DMS 273 (cell line): ENCODE measurements around the gene ERICH6B.
A peak's percentile ranks its signal among the peaks of the same experiment; 100 is the strongest.

Experiments used
- DNase-seq: peaks from one replicate; lab custom pipeline; 2025; ENCODE audit not compliant: unreplicated experiment; lab: John Stamatoyannopoulos, UW

The ERICH6B gene

DNA sequence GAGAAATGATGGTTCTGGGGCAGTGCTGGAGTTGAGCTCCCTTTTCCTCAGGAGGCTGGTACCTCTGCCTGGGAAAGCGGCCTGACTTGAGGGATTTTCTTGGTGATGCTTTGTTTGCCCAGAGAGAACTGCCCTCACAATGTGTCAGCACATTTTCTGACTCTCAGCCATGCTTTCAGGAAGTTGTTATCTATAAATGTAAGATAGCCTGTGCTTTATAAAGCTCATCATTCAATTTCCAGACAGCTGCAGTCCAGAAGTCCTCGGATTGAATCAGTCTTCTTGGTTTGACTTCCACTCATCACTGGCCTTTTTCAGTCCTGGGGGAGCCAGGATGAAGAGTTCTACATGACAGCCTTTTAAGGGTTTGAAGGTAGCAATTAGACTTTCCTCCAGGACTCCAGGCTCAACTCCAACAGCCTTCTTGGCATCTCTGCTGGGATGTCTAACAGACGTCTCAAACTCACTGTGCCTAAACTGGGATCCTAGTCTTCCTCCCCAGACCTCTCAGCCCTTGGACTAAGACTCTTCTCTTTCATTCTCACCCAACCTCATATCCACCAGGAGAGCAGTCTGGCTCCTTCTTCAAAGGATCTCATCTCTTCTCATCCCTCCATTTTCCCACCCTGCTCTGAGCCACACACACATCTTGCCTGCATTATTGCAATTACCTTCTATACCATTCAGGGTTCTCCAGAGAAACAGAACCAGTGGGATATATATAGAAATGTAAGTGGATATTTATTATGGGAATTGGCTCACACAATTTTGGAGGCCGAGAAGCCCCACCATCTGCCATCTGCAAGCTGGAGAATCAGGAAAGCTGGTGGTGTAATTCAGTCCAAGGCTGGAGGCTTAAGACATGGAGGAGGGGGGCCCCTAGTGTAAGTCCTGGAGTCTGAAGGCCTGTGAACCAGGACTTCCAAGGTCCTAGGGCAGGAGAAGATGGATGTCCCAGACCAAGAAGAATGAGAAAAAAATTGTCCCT, 13.1 kb downstream of the ERICH6B start:
- DNase-seq: peak; percentile 71

DNA sequence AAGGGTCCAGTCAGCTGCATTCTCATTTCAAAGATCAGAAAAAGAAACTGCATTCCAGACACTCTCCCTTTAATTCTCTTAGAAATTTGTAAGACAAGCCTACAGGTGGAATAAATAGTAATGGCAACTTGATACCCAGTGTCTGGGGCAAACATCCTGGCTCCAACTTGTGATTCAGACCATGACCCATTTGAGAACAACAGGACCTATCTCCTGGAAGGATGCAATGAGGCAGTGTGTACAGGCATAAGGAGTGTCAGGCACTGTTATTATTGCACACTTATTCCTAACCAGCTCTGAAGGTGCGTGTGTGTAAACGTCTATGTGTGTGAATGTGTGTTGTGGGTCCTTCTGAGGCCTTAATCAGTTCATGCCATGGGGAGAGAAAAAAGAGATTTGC, 13.9 kb downstream of the ERICH6B start:
- no peak for DNase-seq

GRCh38 chr13:45598597-45598996, 16.9 kb downstream of the ERICH6B start:
- DNase-seq: no peak

DNA sequence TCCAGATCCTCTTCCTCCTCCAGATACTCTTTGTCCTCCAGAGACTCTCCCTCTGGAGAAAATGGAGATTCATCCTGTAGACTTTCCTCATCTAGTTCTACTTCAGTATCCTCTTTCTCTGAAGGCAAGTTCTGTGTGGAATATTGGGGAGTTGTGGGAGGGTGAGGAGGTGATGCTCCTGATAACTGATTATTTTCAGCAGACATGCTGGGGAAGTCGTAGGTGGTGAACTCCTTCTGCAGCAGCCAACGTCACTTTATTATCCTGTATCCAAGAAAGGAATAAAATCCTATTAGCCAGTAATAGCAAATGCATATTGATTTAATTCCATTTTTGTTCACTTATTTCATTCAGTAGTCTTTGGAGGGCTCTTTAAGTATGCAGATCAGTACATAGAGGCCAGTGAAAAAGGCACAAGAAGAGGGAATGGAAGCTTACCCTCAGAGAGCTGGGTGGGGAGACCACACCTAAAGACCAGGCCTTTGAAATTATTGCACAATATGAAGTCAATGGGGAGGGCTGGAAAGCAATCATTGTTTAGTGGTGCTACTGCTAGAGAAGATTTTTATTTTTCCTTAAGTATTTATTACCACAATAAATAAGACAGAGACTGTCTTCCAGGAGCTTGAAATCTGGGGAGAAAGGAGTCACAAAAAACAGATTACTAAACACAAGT, 18.6 kb downstream of the ERICH6B start:
- no peak for DNase-seq

GRCh38 chr13:45595965-45596364, 19.6 kb downstream of the ERICH6B start:
- no peak for DNase-seq

- DNase-seq: no peak
These were observed 20.8 kb downstream of the ERICH6B start for GRCh38 chr13:45594764-45595163.

DNA sequence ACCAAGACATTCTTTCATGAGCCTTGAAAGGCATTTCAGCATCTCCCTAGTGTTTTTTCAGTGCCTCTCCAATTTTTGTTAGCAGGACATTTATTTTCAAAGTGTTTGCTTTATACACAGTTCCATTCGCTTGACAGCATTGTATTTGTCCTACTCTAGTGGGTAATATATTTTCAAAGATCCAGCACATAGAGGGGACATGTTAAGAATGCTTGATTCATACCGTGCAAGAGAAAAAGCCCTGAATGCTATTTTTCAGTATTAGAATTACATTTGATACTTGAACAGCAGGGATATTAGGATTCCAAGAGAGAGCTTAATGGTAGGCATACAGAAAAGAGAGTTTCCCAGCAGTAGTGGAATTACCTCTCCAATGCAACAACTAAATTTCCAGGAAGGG, 21.3 kb downstream of the ERICH6B start:
- no peak for DNase-seq

DNA sequence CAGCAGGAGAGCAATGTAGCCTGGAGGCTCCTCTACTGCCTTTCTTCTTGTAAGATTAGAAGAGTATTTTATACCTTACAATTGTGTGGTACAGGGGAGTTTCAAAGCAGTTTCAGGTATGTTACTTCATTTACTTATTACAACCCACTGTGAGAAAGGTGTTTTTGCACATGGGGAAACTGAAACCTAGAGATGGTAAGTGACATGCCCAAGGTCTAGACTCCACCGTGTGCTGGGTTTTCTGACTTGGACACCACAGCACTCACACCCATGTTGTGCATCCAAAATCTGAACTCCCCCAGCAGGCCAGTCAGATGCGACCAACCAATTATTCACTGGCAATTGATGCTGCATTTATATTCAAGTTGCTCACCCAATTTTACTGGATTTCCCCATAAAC, 22.8 kb downstream of the ERICH6B start:
- DNase-seq: no peak

DNA sequence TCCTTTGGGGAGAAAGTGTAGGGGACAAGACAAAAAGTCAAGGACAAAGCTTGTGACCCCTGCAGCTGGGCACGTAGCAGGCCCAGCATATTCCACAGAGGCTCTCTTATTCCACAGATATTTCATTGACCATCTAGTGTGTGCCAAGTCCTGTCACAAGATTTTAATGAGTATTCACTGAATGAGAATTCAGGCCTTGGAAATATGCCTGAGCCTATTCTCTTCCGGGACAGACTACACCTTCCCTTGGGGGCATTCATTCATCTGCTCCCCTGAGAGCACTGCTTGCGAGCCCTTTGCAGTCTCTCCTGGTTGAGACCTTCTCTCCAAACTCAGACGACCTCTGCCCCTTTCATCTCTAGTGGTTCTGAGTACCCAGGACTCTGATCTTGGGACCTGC, 25.5 kb downstream of the ERICH6B start:
- no peak for DNase-seq

DNA sequence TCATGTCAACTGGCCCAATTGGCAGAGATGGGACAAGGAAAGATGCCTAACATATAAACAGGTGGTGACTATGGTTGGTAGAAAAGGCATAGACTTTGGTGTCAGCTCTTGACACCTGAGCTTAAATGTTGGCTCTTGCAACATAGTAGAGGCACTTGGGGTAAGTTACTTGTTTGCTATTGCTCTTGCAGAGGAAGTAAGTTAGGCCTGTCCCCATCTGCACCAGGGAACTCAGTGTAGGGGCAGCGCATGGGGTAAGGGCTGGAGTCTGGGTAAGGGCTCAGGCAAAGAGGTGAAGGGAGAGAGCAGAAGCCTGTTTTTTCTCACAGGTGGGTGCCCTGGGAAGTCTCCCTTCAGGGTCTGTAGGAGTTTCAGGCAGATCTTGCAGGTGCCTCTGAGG, 27.6 kb downstream of the ERICH6B start:
- no peak for DNase-seq

GRCh38 chr13:45584816-45585215, 30.7 kb downstream of the ERICH6B start:
- peak; percentile 1 for DNase-seq

GRCh38 chr13:45582408-45583076, 33.0 kb downstream of the ERICH6B start:
- DNase-seq: no peak

- no peak for DNase-seq
These were observed 39.1 kb downstream of the ERICH6B start for GRCh38 chr13:45576466-45576865.

GRCh38 chr13:45575830-45576180, 39.7 kb downstream of the ERICH6B start:
- DNase-seq: no peak

- DNase-seq: no peak
These were observed 40.3 kb downstream of the ERICH6B start for GRCh38 chr13:45575146-45575829.

DNA sequence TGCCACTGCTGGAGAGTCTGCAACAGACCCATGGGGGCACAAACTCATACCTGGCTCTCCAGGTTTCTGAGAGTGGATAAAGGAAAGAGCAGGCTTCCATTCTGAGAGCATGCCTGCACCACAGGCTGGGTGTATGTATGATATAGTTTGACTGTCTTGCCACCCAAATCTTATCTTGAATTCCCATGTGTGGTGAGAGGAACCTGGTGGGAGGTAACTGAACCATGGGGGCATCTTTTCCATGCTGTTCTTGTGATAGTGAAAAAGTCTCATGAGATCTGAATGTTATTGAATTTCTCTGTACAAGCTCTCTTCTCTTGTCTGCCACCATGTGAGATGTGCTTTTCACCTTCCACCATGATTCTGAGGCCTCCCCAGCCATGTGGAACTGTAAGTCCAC, 50.2 kb downstream of the ERICH6B start:
- no peak for DNase-seq

- no peak for DNase-seq
These were observed 51.3 kb downstream of the ERICH6B start for GRCh38 chr13:45564133-45564776.

- DNase-seq: no peak
These were observed 60.9 kb downstream of the ERICH6B start for GRCh38 chr13:45554604-45555109.

DNA sequence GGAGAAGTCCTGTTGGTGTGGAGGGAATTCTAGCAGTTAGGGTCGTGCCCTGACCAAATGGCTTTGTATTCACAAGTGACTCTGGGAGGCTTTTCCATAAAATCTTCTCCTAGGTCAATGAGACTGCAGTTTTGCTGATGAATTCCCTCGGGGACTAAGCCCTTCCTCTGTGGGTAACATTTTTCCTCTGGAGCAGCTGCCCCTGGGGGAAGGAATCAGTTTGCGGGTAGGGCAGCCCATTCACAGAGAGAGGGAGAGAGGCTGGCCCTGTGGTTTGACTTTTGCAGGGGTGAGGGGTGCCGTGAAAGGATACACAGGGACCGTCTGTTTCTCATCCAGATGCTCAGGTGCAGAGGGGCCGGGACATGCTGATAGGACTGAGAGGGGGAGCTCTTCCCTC, 67.3 kb downstream of the ERICH6B start:
- no peak for DNase-seq

DNA sequence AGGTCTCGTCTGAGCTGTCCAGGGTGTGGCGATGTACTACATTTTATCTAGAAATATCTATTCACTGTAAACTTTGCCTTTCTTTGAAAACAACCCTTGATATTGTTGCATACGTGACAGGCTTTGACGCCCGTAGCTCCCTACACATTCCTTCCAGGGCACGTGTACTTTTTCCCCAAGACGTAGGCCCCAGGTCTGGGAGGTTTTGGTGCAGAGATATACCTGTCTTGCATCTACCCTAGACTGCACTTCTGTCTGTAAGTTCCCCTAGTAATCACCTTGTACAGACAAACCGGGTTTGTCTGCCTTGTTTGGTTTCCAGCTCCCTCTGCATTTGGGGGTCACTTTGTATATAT, 69.2 kb downstream of the ERICH6B start:
- no peak for DNase-seq
